DND-41 (cell line): ENCODE measurements around the gene ZNF57.

Experiments used
- ATAC-seq: fragments of 200-7000 bp; cut with Tn5 transposase; 3 replicates; pipeline ENCODE4 v1.9.1; 2021; ENCODE audit warnings: low read depth; ENCODE audit not compliant: insufficient read depth
- DNase-seq: peaks from one replicate; pipeline ENCODE4 v3.0.0-alpha.2; 2020
- H2AFZ ChIP-seq: 2 replicates; pipeline ENCODE4 v1.6.0; 2012; ENCODE audit warnings: low read depth, low read length
- H3K27ac ChIP-seq: 2 replicates; pipeline ENCODE4 v1.5.1; 2012; ENCODE audit warnings: low read length, inconsistent platforms
- H3K27me3 ChIP-seq: fragments of 200-600 bp; sonication (generic); 2 replicates; pipeline ENCODE4 v1.6.0; 2012; ENCODE audit warnings: low read length, mild to moderate bottlenecking, inconsistent platforms; ENCODE audit not compliant: insufficient read depth, poor library complexity
- H3K36me3 ChIP-seq: 2 replicates; pipeline ENCODE4 v1.5.1; 2012; ENCODE audit warnings: low read length, inconsistent platforms; ENCODE audit not compliant: insufficient read depth
- H3K4me1 ChIP-seq: 2 replicates; pipeline ENCODE4 v1.5.1; 2012; ENCODE audit warnings: mild to moderate bottlenecking, low read length; ENCODE audit not compliant: insufficient read depth
- H3K4me2 ChIP-seq: 2 replicates; pipeline ENCODE4 v1.6.0; 2012; ENCODE audit warnings: mild to moderate bottlenecking, moderate library complexity, low read length, inconsistent platforms; ENCODE audit not compliant: insufficient read depth
- H3K4me3 ChIP-seq, 2 experiments: fragments of 200-600 bp in 1 of 2; shearing (Covaris generic) in 1 of 2; 2 replicates each; pipeline ENCODE4 v1.5.1; 2012 to 2016; ENCODE audit warnings: inconsistent platforms in 2 of 2, low read length in 2 of 2, mild to moderate bottlenecking in 2 of 2, low read depth in 1 of 2, moderate library complexity in 1 of 2
- H3K79me2 ChIP-seq: 2 replicates; pipeline ENCODE4 v1.6.0; 2012; ENCODE audit warnings: low read length, inconsistent platforms; ENCODE audit not compliant: insufficient read depth
- H3K9ac ChIP-seq: 2 replicates; pipeline ENCODE4 v1.6.0; 2012; ENCODE audit warnings: low read depth, mild to moderate bottlenecking, inconsistent platforms, low read length, moderate library complexity
- H3K9me3 ChIP-seq: 2 replicates; pipeline ENCODE4 v1.5.1; 2012; ENCODE audit warnings: low read length, moderate library complexity, mild to moderate bottlenecking, inconsistent platforms; ENCODE audit not compliant: insufficient read depth, severe bottlenecking
- H4K20me1 ChIP-seq: 2 replicates; pipeline ENCODE4 v1.6.0; 2012; ENCODE audit warnings: low read length; ENCODE audit not compliant: insufficient read depth
- CTCF ChIP-seq: IDR thresholded peaks from 2 replicates; pipeline ENCODE4 v1.5.1; 2012; ENCODE audit warnings: borderline replicate concordance, low read length, moderate library complexity, mild to moderate bottlenecking; ENCODE audit not compliant: poor library complexity, severe bottlenecking; ENCODE audit errors: extremely low read depth
- EZH2 ChIP-seq: IDR thresholded peaks from 3 replicates; pipeline ENCODE4 v1.6.1; 2012; ENCODE audit warnings: borderline replicate concordance, low read depth, mild to moderate bottlenecking, moderate library complexity, low read length, inconsistent platforms; ENCODE audit not compliant: severe bottlenecking

ZNF57 gene

GRCh38 chr19:2854849-2855248 is 45.9 kb upstream of the ZNF57 start:
- Histone ChIP-seq H3K79me2 (peaks cover 6% of the 10 kb centered on the region; the same call in 1 of the 2 replicates), H3K27me3 (no peaks in the 10 kb centered on the region), H4K20me1 (no peaks in the 10 kb centered on the region), H3K36me3 (peaks cover 57% of the 10 kb centered on the region), H3K9ac (no peak overlapping the region), H2AFZ (no peak overlapping the region), H3K27ac (no peak overlapping the region), H3K4me1 (peaks cover 25% of the 10 kb centered on the region), H3K4me2 (no peak overlapping the region), H3K9me3 (peaks cover 38% of the 10 kb centered on the region), H3K4me3 (no peak overlapping the region)
- ATAC-seq (no peak), DNase-seq (no peak)
- TF ChIP-seq CTCF, result no peak
- TF ChIP-seq EZH2, result no peak

- H3K27ac ChIP-seq, result 0 out of 2 replicates have a peak overlapping the region, but pooled peaks have one; percentile 36
Measured at GRCh38 chr19:2856457-2857050, 44.2 kb upstream of the ZNF57 start.

GRCh38 chr19:2858864-2859263 is 41.9 kb upstream of the ZNF57 start:
- no peak for TF ChIP-seq EZH2
- peak; percentile 18 for TF ChIP-seq CTCF
- Histone ChIP-seq H2AFZ (no peak overlapping the region), H3K9me3 (peaks cover 8% of the 10 kb centered on the region), H3K36me3 (peaks cover 17% of the 10 kb centered on the region), H3K27me3 (no peaks in the 10 kb centered on the region), H3K27ac (no peak overlapping the region), H4K20me1 (no peaks in the 10 kb centered on the region), H3K4me3 (no peak overlapping the region), H3K9ac (no peak overlapping the region), H3K4me2 (no peak overlapping the region), H3K4me1 (peaks cover 27% of the 10 kb centered on the region), H3K79me2 (no peaks in the 10 kb centered on the region)
- ATAC-seq, result no peak
- no peak for DNase-seq

More at GRCh38 chr19:2856457-2857050, 44.2 kb upstream of the ZNF57 start:
- peaks cover 25% of the 10 kb centered on the region for H3K4me1 ChIP-seq
- no peaks in the 10 kb centered on the region for H3K79me2 ChIP-seq
- no peaks in the 10 kb centered on the region for H4K20me1 ChIP-seq
- peaks cover 40% of the 10 kb centered on the region for H3K36me3 ChIP-seq
- TF ChIP-seq CTCF (no peak), EZH2 (no peak)
- peak; percentile 80 for ATAC-seq
- no peak overlapping the region for H3K4me3 ChIP-seq
- no peak overlapping the region for H2AFZ ChIP-seq
- H3K4me2 ChIP-seq, result no peak overlapping the region
- H3K9ac ChIP-seq, result no peak overlapping the region
- peaks cover 28% of the 10 kb centered on the region for H3K9me3 ChIP-seq
- peak; percentile 29 for DNase-seq
- no peaks in the 10 kb centered on the region for H3K27me3 ChIP-seq
